HCT116 (cell line): ENCODE measurements around the gene KRT6C. TPM values are rescaled to one million over a fixed set of nuclear protein-coding genes. Genes with fewer than 3 reads are reported as not detected.

Experiments used
- ATAC-seq: fragments of 200-7000 bp; cut with Tn5 transposase; 2 replicates; pipeline ENCODE4 v1.9.1; 2020; ENCODE audit warnings: mild to moderate bottlenecking, moderate library complexity
- BruUV-seq: library from RNA; stranded (reverse); fragments of 400-500 nt; replicated peaks from 2 replicates; lab custom pipeline; 2021; lab: Mats Ljungman, UMichigan
- CTCF ChIA-PET: fragments of 300-600 bp; sonication (Branson Sonifier 250); formaldehyde crosslinking; loops from one replicate; lab custom pipeline; 2021; ENCODE audit warnings: antibody characterized with exemption; lab: Charles Lee
- POLR2A ChIA-PET: fragments of 300-600, 350-600 bp; sonication (Branson Sonifier 250); formaldehyde crosslinking; loops from one replicate; lab custom pipeline; 2021; ENCODE audit warnings: antibody characterized with exemption; lab: Charles Lee
- RAD21 ChIA-PET, 2 experiments: fragments of 300-600 bp; sonication (Branson Sonifier 250); formaldehyde crosslinking; loops; one replicate each; lab custom pipeline; 2023; ENCODE audit warnings: low total read pairs in 2 of 2; ENCODE audit not compliant: uncharacterized antibody in 2 of 2, unreplicated experiment in 2 of 2, low non-redundant PET in 1 of 2; lab: Charles Lee
- DNase-seq: peaks from one replicate; pipeline ENCODE4 v3.0.0-alpha.2; 2010; ENCODE audit warnings: low read depth, low spot score
- H2AFZ ChIP-seq: fragments of 200-600 bp; shearing (Covaris generic), sonication (generic); 2 replicates; pipeline ENCODE4 v1.6.1; 2017; ENCODE audit warnings: low read depth, mixed run types, mixed read lengths, antibody characterized with exemption, low read length; ENCODE audit not compliant: poor library complexity, severe bottlenecking
- H3K27ac ChIP-seq: 2 replicates; pipeline ENCODE4 v1.5.1; 2012; ENCODE audit warnings: low read depth, low read length
- H3K27me3 ChIP-seq: fragments of 200-600 bp; sonication (generic); 2 replicates; pipeline ENCODE4 v1.6.1; 2016; ENCODE audit warnings: mixed run types, low read length, mixed read lengths; ENCODE audit not compliant: insufficient read depth
- H3K36me3 ChIP-seq, 2 experiments: fragments of 200-500 bp in 1 of 2; fragments of 200-600 bp in 1 of 2; sonication (Bioruptor generic) in 1 of 2; sonication (generic) in 1 of 2; 2 replicates each; pipeline versions ENCODE4 v1.5.1 to v1.6.1; 2014 to 2016; ENCODE audit warnings: low read length in 2 of 2, inconsistent platforms in 1 of 2, mixed read lengths in 1 of 2, mixed run types in 1 of 2; ENCODE audit not compliant: insufficient read depth in 2 of 2, control insufficient read depth in 1 of 2
- H3K4me1 ChIP-seq, 2 experiments: fragments of 200-600 bp in 1 of 2; sonication (generic) in 1 of 2; 2 replicates each; pipeline versions ENCODE4 v1.5.1 to v1.6.1; 2012 to 2017; ENCODE audit warnings: low read length in 2 of 2, inconsistent platforms in 1 of 2, mild to moderate bottlenecking in 1 of 2, mixed read lengths in 1 of 2, mixed run types in 1 of 2, moderate library complexity in 1 of 2; ENCODE audit not compliant: insufficient read depth in 2 of 2, control insufficient read depth in 1 of 2
- H3K4me2 ChIP-seq: fragments of 200-600 bp; sonication (generic); 2 replicates; pipeline ENCODE4 v1.6.1; 2017; ENCODE audit warnings: mixed run types, low read length, mixed read lengths
- H3K4me3 ChIP-seq, 2 experiments: fragments of 200-600 bp in 1 of 2; sonication (generic) in 1 of 2; replicated peaks in 1 of 2; 2 replicates each; pipeline ENCODE4 v1.5.1; 2011 to 2016; ENCODE audit warnings: low read length in 2 of 2, control low read depth in 1 of 2, low read depth in 1 of 2, mild to moderate bottlenecking in 1 of 2, mixed read lengths in 1 of 2, mixed run types in 1 of 2
- H3K79me2 ChIP-seq: fragments of 200-600 bp; sonication (generic); 2 replicates; pipeline ENCODE4 v1.6.1; 2017; ENCODE audit warnings: mild to moderate bottlenecking, mixed run types, low read length, moderate library complexity, mixed read lengths; ENCODE audit not compliant: insufficient read depth
- H3K9ac ChIP-seq: fragments of 200-600 bp; sonication (generic); 2 replicates; pipeline ENCODE4 v1.6.1; 2016; ENCODE audit warnings: low read length, mixed read lengths
- H3K9me2 ChIP-seq: fragments of 200-600 bp; sonication (generic), shearing (Covaris generic); 2 replicates; pipeline ENCODE4 v1.6.1; 2017; ENCODE audit warnings: mixed run types, mild to moderate bottlenecking, moderate library complexity; ENCODE audit not compliant: insufficient read depth
- H3K9me3 ChIP-seq, 2 experiments: fragments of 200-500 bp in 1 of 2; fragments of 200-600 bp in 1 of 2; sonication (Bioruptor generic) in 1 of 2; sonication (generic) in 1 of 2; 2 replicates each; pipeline ENCODE4 v1.6.1; 2014 to 2017; ENCODE audit warnings: low read length in 2 of 2, mixed read lengths in 2 of 2, inconsistent platforms in 1 of 2, low read depth in 1 of 2, mild to moderate bottlenecking in 1 of 2, mixed run types in 1 of 2, moderate library complexity in 1 of 2; ENCODE audit not compliant: control insufficient read depth in 1 of 2, insufficient read depth in 1 of 2
- H4K20me1 ChIP-seq: fragments of 200-600 bp; sonication (generic), shearing (Covaris generic); 2 replicates; pipeline ENCODE4 v1.6.1; 2017; ENCODE audit warnings: mixed run types, mild to moderate bottlenecking, moderate library complexity; ENCODE audit not compliant: insufficient read depth
- CBX3 ChIP-seq: IDR thresholded peaks from 2 replicates; pipeline ENCODE4 v1.6.1; 2012; ENCODE audit warnings: low read depth
- CEBPB ChIP-seq: IDR thresholded peaks from 2 replicates; pipeline ENCODE4 v1.6.1; 2012; ENCODE audit warnings: low read depth
- EGR1 ChIP-seq: IDR thresholded peaks from 2 replicates; pipeline ENCODE4 v1.6.1; 2012; ENCODE audit warnings: low read depth
- ELF1 ChIP-seq: IDR thresholded peaks from 2 replicates; pipeline ENCODE4 v1.6.1; 2012; ENCODE audit warnings: low read depth, borderline replicate concordance
- EZH2 ChIP-seq: fragments of 200-600 bp; sonication (generic); IDR thresholded peaks from 2 replicates; pipeline ENCODE4 v1.6.1; 2017; ENCODE audit warnings: antibody characterized with exemption, mixed run types
- EZH2phosphoT487 ChIP-seq: fragments of 200-600 bp; IDR thresholded peaks from 2 replicates; pipeline ENCODE4 v1.6.1; 2018; ENCODE audit warnings: antibody characterized with exemption, borderline replicate concordance
- FOSL1 ChIP-seq: IDR thresholded peaks from 2 replicates; pipeline ENCODE4 v1.6.1; 2012; ENCODE audit warnings: low read depth
- RAD21 ChIP-seq: IDR thresholded peaks from 2 replicates; pipeline ENCODE4 v1.6.1; 2012; ENCODE audit warnings: low read depth, mild to moderate bottlenecking
- SIN3A ChIP-seq: IDR thresholded peaks from 2 replicates; pipeline ENCODE4 v1.6.1; 2012; ENCODE audit warnings: low read depth
- SRF ChIP-seq: IDR thresholded peaks from 2 replicates; pipeline ENCODE4 v1.6.1; 2012; ENCODE audit warnings: low read depth
- TCF7L2 ChIP-seq: IDR thresholded peaks from 2 replicates; pipeline ENCODE4 v1.7.0; 2011; ENCODE audit warnings: borderline replicate concordance, inconsistent platforms; ENCODE audit not compliant: insufficient read depth, insufficient read length; ENCODE audit errors: extremely low read depth
- YY1 ChIP-seq: IDR thresholded peaks from 2 replicates; pipeline ENCODE4 v1.6.1; 2011; ENCODE audit warnings: low read length, low read depth, moderate library complexity, mild to moderate bottlenecking; ENCODE audit not compliant: insufficient replicate concordance; ENCODE audit errors: extremely low read depth
- ZNF274 ChIP-seq: fragments of 200-500 bp; sonication (Bioruptor generic); IDR thresholded peaks from 2 replicates; pipeline ENCODE4 v1.6.1; 2014; ENCODE audit warnings: mild to moderate bottlenecking, low read depth, low read length, inconsistent platforms
- intact Hi-C: fragments of 100-400 bp; cut with micrococcal nuclease; formaldehyde crosslinking; loops from 2 replicates; pipeline ENCODE4 v1.10.0; 2022
- total RNA-seq: library from RNA; stranded (reverse); gene quantifications from one replicate; pipeline ENCODE4 v1.2.1, GENCODE V29; 2021; ENCODE audit not compliant: unreplicated experiment
- TF ChIP-seq, protein P1 (sequence below): IDR thresholded peaks from 2 replicates; pipeline ENCODE4 v1.6.1; 2011; ENCODE audit warnings: mild to moderate bottlenecking, low read length, moderate library complexity; ENCODE audit not compliant: insufficient replicate concordance; ENCODE audit errors: extremely low read depth
- TF ChIP-seq, protein P2 (sequence below): IDR thresholded peaks from 2 replicates; pipeline ENCODE4 v1.6.1; 2012
- TF ChIP-seq, protein P3 (sequence below): IDR thresholded peaks from 2 replicates; pipeline ENCODE4 v1.6.1; 2012; ENCODE audit warnings: low read depth
- TF ChIP-seq, protein P4 (sequence below), 3 experiments: fragments of 200-600 bp in 1 of 3; sonication (generic) in 1 of 3; IDR thresholded peaks in 2 of 3; conservative IDR thresholded peaks in 1 of 3; 2 replicates each; pipeline ENCODE4 v1.5.1; 2012 to 2017; ENCODE audit warnings: low read depth in 2 of 3, low read length in 2 of 3, antibody characterized with exemption in 1 of 3, borderline replicate concordance in 1 of 3, control low read depth in 1 of 3, mild to moderate bottlenecking in 1 of 3, mixed read lengths in 1 of 3, mixed run types in 1 of 3, moderate library complexity in 1 of 3; ENCODE audit not compliant: insufficient read depth in 1 of 3

KRT6C gene
- total RNA-seq, 1 experiment from 2014 or later = not detected

DNA sequence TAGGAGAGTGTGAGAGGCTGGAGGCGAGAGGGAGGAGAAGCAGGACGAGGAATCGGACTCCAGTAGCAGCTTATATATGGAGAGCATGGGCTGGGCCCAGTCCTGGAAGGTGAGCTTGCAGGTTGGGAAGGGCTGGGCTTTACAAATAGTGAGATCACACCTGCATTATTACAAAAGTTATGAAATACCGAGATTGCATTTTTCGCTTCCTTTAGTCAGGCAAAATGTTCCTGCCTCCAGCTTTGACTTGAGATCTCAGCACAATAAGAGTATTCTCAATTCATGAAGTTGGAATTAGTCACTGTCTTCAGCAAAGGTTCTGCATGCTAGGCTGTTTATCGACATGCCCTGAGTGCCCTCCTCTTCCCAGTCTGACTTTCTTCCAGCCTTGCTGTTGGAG lies 21.5 kb downstream of the KRT6C start, which contains the start of gene KRT6B (continued):
- TF ChIP-seq, protein P1, sequence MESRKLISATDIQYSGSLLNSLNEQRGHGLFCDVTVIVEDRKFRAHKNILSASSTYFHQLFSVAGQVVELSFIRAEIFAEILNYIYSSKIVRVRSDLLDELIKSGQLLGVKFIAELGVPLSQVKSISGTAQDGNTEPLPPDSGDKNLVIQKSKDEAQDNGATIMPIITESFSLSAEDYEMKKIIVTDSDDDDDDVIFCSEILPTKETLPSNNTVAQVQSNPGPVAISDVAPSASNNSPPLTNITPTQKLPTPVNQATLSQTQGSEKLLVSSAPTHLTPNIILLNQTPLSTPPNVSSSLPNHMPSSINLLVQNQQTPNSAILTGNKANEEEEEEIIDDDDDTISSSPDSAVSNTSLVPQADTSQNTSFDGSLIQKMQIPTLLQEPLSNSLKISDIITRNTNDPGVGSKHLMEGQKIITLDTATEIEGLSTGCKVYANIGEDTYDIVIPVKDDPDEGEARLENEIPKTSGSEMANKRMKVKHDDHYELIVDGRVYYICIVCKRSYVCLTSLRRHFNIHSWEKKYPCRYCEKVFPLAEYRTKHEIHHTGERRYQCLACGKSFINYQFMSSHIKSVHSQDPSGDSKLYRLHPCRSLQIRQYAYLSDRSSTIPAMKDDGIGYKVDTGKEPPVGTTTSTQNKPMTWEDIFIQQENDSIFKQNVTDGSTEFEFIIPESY = no peak
- no peak for TF ChIP-seq ZNF274
- no peak for TF ChIP-seq SIN3A
- no peak for TF ChIP-seq SRF
- TF ChIP-seq, protein P2, sequence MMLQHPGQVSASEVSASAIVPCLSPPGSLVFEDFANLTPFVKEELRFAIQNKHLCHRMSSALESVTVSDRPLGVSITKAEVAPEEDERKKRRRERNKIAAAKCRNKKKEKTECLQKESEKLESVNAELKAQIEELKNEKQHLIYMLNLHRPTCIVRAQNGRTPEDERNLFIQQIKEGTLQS = no peak
- TF ChIP-seq, all 23 proteins: peak for 0

DNA sequence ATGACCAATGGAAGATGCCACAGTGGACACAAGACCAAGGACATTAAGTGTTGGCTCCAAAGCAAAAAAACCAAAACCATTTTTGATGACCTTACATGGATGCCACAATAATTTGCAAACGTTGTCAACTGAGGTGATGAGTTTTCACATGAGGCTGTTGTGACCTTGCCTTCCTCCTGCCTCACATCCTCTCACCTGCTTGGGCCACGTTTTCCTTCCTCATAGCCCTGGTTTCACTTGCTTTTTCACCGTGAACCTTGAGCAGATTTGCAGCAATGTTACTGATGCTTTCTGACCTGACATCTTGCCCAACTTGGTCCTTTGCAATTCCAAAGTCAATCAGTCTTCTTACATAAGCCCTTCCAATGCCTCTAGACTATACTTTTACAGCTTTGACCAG lies 25.4 kb downstream of the KRT6C start:
- BruUV-seq = no TSS peak
- intact Hi-C loops = no loop called here
- H3K9me2 ChIP-seq = no peaks in the 10 kb centered on the region
- CTCF ChIA-PET = no interaction called here
- TF ChIP-seq ZNF274 (no peak), EGR1 (no peak), YY1 (no peak), CBX3 (no peak), TCF7L2 (no peak), FOSL1 (no peak), SIN3A (no peak), RAD21 (no peak), ELF1 (no peak), CEBPB (no peak), EZH2phosphoT487 (no peak), EZH2 (no peak)
- TF ChIP-seq, protein P3, sequence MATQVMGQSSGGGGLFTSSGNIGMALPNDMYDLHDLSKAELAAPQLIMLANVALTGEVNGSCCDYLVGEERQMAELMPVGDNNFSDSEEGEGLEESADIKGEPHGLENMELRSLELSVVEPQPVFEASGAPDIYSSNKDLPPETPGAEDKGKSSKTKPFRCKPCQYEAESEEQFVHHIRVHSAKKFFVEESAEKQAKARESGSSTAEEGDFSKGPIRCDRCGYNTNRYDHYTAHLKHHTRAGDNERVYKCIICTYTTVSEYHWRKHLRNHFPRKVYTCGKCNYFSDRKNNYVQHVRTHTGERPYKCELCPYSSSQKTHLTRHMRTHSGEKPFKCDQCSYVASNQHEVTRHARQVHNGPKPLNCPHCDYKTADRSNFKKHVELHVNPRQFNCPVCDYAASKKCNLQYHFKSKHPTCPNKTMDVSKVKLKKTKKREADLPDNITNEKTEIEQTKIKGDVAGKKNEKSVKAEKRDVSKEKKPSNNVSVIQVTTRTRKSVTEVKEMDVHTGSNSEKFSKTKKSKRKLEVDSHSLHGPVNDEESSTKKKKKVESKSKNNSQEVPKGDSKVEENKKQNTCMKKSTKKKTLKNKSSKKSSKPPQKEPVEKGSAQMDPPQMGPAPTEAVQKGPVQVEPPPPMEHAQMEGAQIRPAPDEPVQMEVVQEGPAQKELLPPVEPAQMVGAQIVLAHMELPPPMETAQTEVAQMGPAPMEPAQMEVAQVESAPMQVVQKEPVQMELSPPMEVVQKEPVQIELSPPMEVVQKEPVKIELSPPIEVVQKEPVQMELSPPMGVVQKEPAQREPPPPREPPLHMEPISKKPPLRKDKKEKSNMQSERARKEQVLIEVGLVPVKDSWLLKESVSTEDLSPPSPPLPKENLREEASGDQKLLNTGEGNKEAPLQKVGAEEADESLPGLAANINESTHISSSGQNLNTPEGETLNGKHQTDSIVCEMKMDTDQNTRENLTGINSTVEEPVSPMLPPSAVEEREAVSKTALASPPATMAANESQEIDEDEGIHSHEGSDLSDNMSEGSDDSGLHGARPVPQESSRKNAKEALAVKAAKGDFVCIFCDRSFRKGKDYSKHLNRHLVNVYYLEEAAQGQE = no peak
- TF ChIP-seq, protein P4, sequence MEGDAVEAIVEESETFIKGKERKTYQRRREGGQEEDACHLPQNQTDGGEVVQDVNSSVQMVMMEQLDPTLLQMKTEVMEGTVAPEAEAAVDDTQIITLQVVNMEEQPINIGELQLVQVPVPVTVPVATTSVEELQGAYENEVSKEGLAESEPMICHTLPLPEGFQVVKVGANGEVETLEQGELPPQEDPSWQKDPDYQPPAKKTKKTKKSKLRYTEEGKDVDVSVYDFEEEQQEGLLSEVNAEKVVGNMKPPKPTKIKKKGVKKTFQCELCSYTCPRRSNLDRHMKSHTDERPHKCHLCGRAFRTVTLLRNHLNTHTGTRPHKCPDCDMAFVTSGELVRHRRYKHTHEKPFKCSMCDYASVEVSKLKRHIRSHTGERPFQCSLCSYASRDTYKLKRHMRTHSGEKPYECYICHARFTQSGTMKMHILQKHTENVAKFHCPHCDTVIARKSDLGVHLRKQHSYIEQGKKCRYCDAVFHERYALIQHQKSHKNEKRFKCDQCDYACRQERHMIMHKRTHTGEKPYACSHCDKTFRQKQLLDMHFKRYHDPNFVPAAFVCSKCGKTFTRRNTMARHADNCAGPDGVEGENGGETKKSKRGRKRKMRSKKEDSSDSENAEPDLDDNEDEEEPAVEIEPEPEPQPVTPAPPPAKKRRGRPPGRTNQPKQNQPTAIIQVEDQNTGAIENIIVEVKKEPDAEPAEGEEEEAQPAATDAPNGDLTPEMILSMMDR (IDR thresholded peaks at IDR 0.05 in 2 of 3, conservative IDR thresholded peaks at IDR 0.05 in 1 of 3; ENCODE audit: borderline replicate concordance in 1 of 3, insufficient read depth in 1 of 3, low read depth in 2 of 3, low read length in 2 of 3) = no peak
- H3K79me2 ChIP-seq = no peaks in the 10 kb centered on the region
- H3K9ac ChIP-seq = no peak overlapping the region
- H3K27ac ChIP-seq = no peak overlapping the region
- H3K4me2 ChIP-seq = no peak overlapping the region
- H4K20me1 ChIP-seq = no peaks in the 10 kb centered on the region
- RAD21 ChIA-PET = no interaction called here
- DNase-seq (no peak), ATAC-seq (no peak)
- POLR2A ChIA-PET = no interaction called here
- no peaks in the 10 kb centered on the region for H3K27me3 ChIP-seq
- no peak overlapping the region for H2AFZ ChIP-seq
- H3K4me3 ChIP-seq = no peak overlapping the region
- H3K36me3 ChIP-seq = no peaks in the 10 kb centered on the region
- peaks cover 0 to 14% of the 10 kb centered on the region in 2 experiments; a peak in 2 of 4 replicates for H3K4me1 ChIP-seq
- no peaks in the 10 kb centered on the region for H3K9me3 ChIP-seq
